ENCODE measurements around the gene TLL2. TPM values are rescaled to one million over a fixed set of nuclear protein-coding genes. Genes with fewer than 3 reads are reported as not detected.

Gene TLL2
- polyA plus RNA-seq, 2 of the 4 experiments (the other 2 are of a cell fraction) = 0.08 to 0.13 TPM

DNA sequence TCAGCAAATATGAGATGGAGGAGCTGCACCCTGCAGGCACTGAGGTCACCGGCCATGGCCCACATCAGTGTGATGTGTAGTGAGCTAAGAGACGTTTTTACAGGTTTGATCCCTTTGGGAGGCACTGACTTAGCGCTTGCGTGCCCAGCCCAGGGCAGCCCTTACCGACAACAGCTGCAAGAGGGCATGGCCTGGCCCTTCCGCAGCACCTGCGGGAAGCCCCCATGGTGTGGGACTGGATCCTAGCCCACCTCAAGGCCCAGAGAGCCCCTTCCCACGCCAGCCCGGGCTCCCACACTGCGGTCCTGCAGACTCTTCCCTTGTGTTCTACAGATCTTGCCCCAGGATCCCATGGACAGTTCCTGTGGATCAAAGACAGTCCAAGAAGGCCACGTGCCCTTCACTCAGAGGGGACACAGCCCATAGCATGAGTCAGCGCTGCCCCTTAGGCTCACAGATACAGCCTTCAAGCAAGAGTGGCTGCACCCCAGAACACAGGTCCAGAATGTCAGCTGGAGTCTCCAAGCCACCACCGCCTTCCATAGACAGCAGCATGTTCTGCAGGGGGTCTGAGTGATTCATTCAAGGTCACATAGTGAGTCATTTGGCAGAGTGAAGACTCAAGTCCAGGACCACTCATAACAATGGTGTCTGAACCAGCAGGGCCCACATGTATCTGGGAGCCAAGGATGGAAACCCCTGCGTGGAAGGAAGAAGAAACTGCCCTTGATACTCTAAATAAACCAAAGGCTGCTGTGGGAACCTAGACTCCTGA is 25.4 kb downstream of the TLL2 start:
- 34% methylated on average over 9 of the region's 14 CpGs for WGBS (ENCODE audit: missing lambda C conversion rate)
- CTCF ChIA-PET = interaction anchor here (1.0 kb wide), 1 partner anchor 25 kb away, joined by 3 read pairs; the partner anchor contains the start of gene TLL2

DNA sequence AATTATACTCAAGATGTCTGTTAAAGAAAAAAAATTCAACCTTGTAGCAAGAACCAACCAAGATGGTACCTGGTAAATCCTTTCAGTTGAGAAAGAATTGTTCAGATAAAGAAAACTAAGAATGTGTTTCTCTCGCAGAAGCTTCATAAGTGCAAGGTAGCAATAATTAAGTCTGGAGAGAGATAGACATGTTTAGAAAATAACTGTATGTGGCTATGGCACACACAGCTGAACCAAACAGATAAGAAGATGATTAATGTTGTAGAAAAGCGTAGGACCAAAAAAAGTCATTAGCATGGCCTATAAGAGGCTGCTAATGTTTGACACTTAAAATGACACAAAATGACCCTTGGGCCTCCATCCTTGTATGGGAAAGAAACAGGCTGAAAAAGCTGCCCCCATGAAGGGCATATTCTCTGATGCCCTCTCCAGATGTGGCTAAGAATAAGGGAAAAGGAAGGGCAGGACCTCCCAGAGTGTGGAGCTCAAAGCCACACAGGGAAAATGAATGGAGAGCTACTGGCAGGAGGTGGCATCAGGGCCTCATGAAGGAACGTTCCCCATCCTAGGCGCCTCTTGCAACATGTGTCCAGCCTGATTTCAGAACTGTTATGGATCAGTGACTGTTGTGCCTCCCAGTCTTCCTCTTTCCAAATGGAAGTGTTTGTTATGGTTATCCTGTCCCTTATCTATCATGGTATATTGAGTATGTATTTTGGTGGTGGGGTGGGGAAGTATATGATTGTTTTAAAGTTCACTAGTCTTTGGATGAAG is 30.7 kb downstream of the TLL2 start:
- Histone ChIP-seq H3K4me3 (no peak overlapping the region), H3K9me3 (no peaks in the 10 kb centered on the region), H3K27ac (no peak overlapping the region), H3K4me2 (no peak overlapping the region), H3K4me1 (no peaks in the 10 kb centered on the region)
- FAIRE-seq (no peak), DNase-seq (ENCODE audit: low read depth in 1 of 2, low spot score in 1 of 2) (no peak), ATAC-seq (no peak)
- no peak for TF ChIP-seq EHMT2 (IDR thresholded peaks at IDR 0.05; ENCODE audit: low read depth)
- no peak for TF ChIP-seq RNF2 (IDR thresholded peaks at IDR 0.05; ENCODE audit: borderline replicate concordance, low read depth)
- TF ChIP-seq NPAS2 (CRISPR knock-in tag; IDR thresholded peaks at IDR 0.05; ENCODE audit: borderline replicate concordance) = no peak
- TF ChIP-seq, protein P1, sequence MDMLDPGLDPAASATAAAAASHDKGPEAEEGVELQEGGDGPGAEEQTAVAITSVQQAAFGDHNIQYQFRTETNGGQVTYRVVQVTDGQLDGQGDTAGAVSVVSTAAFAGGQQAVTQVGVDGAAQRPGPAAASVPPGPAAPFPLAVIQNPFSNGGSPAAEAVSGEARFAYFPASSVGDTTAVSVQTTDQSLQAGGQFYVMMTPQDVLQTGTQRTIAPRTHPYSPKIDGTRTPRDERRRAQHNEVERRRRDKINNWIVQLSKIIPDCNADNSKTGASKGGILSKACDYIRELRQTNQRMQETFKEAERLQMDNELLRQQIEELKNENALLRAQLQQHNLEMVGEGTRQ (IDR thresholded peaks at IDR 0.05) = no peak
- no peak for TF ChIP-seq HOXA7 (CRISPR knock-in tag; IDR thresholded peaks at IDR 0.05)
- TF ChIP-seq, protein P2, sequence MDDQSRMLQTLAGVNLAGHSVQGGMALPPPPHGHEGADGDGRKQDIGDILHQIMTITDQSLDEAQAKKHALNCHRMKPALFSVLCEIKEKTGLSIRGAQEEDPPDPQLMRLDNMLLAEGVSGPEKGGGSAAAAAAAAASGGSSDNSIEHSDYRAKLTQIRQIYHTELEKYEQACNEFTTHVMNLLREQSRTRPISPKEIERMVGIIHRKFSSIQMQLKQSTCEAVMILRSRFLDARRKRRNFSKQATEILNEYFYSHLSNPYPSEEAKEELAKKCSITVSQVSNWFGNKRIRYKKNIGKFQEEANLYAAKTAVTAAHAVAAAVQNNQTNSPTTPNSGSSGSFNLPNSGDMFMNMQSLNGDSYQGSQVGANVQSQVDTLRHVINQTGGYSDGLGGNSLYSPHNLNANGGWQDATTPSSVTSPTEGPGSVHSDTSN (IDR thresholded peaks at IDR 0.05) = no peak
- TF ChIP-seq FOSB (CRISPR knock-in tag; IDR thresholded peaks at IDR 0.05) = no peak
- no peak for TF ChIP-seq BHLHE40 (IDR thresholded peaks at IDR 0.05; ENCODE audit: low read depth, low read length)
- TF ChIP-seq PHF8 (IDR thresholded peaks at IDR 0.05; ENCODE audit: borderline replicate concordance, low read depth) = no peak
- no peak for TF ChIP-seq HOXB13 (CRISPR knock-in tag; IDR thresholded peaks at IDR 0.05; ENCODE audit: low read depth)
- TF ChIP-seq RAD21 (conservative IDR thresholded peaks at IDR 0.05 in 1 of 2, IDR thresholded peaks at IDR 0.05 in 1 of 2) = no peak
- TF ChIP-seq SMC3 (IDR thresholded peaks at IDR 0.05) = no peak
- no peak for TF ChIP-seq RCOR1 (IDR thresholded peaks at IDR 0.05; ENCODE audit: low read depth, low read length)
- TF ChIP-seq POLR2A (IDR thresholded peaks at IDR 0.05; ENCODE audit: low read length) = no peak
- no peak for TF ChIP-seq ZSCAN20 (CRISPR knock-in tag; IDR thresholded peaks at IDR 0.05)
- ChIA-PET POLR2A (no interaction called here), CTCF (interaction anchor here (1.3 kb wide), 1 partner anchor 8 kb away, joined by 3 read pairs; no protein-coding TSS in a partner anchor)
- WGBS (ENCODE audit: missing lambda C conversion rate) = 50% methylated on average over 4 of the region's 4 CpGs

More for the DNA sequence above, 25.4 kb downstream of the TLL2 start:
- ATAC-seq (no peak; a peak in 1 of 6 replicates), FAIRE-seq (no peak), DNase-seq (ENCODE audit: low read depth in 1 of 2, low spot score in 1 of 2) (no peak)
- Histone ChIP-seq H3K4me2 (no peak overlapping the region), H3K9me3 (no peaks in the 10 kb centered on the region), H3K4me3 (no peak overlapping the region), H3K27ac (no peak overlapping the region), H3K4me1 (no peaks in the 10 kb centered on the region)
- POLR2A ChIA-PET = no interaction called here
- TF ChIP-seq, protein P3, sequence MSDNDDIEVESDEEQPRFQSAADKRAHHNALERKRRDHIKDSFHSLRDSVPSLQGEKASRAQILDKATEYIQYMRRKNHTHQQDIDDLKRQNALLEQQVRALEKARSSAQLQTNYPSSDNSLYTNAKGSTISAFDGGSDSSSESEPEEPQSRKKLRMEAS (IDR thresholded peaks at IDR 0.05) = no peak
- TF ChIP-seq KDM5A (IDR thresholded peaks at IDR 0.05) (no peak), HOXA7 (CRISPR knock-in tag; IDR thresholded peaks at IDR 0.05) (no peak), CBX8 (IDR thresholded peaks at IDR 0.05) (no peak), ZSCAN20 (CRISPR knock-in tag; IDR thresholded peaks at IDR 0.05) (no peak), PHF8 (IDR thresholded peaks at IDR 0.05; ENCODE audit: borderline replicate concordance, low read depth) (no peak), EP300 (IDR thresholded peaks at IDR 0.05) (no peak), GATA3 (IDR thresholded peaks at IDR 0.05; ENCODE audit: borderline replicate concordance) (no peak), NPAS2 (CRISPR knock-in tag; IDR thresholded peaks at IDR 0.05; ENCODE audit: borderline replicate concordance) (no peak), ZFP36 (IDR thresholded peaks at IDR 0.05; ENCODE audit: borderline replicate concordance, partially characterized antibody) (no peak)
- TF ChIP-seq, protein P4, sequence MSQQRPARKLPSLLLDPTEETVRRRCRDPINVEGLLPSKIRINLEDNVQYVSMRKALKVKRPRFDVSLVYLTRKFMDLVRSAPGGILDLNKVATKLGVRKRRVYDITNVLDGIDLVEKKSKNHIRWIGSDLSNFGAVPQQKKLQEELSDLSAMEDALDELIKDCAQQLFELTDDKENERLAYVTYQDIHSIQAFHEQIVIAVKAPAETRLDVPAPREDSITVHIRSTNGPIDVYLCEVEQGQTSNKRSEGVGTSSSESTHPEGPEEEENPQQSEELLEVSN (IDR thresholded peaks at IDR 0.05; ENCODE audit: borderline replicate concordance, low read depth) = no peak
